Limb (tissue), 2 donors: Measurements from ENCODE around the gene PIGC.
"Not testable (repeated sequence)": the region's sequence is repeated elsewhere in the genome, so short reads cannot be mapped to it uniquely, and the experiment has no call there.

Experiments used
- DNase-seq, 2 donors: peaks; one replicate each; pipeline ENCODE4 v3.0.0-alpha.2; 2016; ENCODE audit errors: extremely low spot score in 2 of 2

PIGC gene

DNA sequence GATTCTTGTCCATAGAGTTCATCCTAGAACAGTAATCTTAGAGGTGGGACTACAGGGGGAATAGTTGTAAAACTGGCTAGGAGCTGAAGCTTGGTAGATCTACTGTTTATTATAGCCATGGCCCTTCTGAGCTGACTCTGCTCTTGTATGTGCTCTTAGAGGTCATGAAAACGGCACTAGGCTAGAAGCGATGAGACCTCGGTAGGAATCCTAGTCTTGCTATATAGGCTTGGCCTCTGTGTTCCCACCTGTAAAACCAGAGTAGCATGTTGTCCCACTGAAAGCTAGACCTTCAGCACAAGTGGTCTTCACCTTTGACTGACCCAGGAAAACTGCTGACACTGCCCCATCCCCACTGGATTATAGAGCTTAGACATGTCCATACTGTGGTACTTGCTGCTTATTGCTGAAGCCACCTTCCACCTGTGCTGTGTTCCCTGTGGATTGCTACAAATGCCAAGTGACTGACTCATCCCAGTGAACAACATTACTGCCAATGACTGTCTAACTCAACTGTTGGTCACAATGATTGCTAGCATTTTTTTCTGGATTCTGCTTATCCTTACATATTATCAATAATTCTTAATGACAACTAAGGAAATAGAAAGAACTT, 23.0 kb upstream of the PIGC start:
- DNase-seq, result no peak

DNA sequence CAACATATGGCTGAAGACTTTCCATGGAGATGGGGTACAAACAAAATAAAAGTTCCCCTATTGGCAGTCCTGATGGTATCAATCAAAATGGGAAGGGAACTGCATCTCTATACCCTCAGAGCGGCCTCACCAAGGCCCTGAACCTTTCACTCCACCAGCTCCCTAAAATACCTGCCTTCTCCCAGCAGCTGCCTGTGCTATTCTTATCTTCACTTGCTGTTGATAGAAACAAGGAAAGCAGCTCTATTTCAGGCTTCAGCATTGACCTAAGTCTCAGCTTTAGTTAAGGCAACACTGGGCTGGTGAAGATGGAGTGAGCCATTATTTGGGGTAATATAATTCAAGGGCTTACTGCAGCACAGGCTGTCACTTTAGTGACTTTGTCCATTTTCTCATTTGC, 21.7 kb upstream of the PIGC start:
- no peak for DNase-seq

DNA sequence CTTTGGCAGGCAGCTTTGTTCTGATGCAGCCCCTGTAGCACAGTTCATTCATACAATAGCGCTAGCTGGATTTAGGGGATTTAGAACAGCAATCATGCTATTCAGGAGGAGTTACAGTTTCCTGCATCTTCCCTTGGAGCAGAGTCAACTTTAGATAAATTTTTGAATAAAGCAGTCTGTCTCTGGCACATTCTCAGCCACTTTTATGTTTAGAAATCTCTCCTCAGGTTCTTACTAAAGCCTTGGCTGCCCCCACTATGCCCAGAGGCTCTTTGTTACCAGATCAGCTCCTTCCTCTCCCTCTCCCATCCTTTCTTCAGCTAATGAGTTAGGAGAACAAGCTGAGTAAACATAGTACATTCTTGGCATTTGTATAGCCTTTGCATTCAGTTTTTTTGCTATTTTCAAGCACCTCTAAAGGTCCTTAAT, 17.0 kb upstream of the PIGC start:
- no peak for DNase-seq

DNA sequence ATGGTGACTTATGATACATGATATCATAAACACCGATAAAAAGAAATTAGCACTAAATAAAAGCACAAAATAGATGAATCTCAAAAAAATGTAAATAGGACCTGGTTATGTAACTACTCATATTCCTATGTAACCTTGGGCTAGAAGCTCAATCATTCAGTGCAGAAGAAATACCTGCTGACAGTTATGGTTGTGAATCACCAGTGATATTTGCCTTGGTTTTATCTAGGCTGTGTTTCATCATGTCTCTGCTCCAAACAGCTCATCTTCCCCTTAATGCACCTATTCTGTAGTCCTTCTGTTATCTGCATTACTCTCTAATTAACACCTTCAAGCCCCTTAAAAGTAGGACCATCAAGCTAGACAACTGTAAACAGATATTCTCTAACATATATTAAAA, 16.3 kb upstream of the PIGC start:
- no peak for DNase-seq

DNA sequence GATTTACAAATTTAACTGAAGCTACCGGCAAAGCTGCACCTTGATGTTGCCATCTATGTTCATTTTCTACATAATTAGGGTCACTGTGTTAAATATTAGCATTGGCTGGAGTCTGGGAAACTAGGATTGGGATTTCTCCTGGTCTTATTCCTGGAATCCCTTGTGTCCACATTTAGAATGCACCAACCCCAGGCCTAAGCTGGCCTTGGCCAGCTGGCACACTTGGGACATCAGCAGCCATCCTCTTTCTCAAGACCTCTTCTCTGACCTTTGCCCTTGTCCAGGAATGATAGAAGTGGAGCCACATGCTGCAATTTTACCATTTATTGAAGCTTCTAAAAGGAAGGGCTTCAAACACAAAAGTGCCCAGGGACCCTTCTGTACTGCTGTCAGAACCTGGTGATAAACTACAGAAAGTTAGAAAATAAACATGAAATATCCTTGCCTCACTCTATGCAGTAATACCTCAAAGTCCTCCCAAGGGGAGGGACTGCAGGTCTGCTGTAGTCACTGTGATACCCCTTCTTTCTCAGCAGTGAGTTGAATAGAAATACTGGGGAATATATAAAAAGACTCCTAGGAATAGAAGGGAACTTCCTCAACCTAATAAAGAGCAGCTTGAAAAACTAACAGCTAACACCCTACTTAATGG, 13.7 kb upstream of the PIGC start:
- DNase-seq, result no peak

DNA sequence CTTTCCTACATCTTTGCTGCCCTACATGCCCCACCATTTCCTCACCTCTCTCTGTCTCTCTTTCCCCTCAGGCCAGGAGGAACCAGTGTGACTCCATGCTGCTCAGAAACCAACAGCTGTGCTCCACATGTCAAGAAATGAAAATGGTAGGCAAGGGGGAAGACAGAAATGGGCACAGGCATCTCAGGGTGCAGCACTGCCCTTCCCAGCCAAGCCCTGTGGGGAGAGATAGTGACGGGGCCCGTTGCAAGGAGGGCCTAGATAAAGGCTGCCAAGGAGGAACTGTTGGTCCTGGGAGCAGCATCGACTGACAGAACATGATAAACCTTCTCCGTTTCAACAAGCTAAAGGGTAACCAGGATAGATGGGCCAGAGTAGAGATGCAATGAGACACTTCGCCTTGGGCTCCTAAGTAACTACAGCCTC, 12.5 kb upstream of the PIGC start:
- DNase-seq, result no peak

DNA sequence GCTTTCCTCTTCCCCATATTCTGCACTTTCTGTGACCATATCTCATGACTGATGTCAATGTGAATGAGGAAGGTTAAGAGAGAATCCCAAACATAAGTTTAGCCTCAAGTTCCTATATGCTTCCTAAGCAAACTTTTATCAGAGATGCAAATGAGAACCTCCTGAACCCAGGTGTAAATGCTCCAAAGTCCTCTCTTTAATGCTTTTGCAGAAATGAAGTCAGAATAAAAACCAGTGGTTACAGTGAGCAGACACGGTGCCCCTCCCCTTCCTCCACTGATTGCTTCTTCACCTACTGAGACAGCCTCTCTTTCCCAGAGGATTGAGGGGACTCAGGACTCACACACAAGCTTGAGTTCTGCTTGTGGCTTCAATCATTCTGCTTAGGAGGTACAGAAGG, 11.6 kb upstream of the PIGC start:
- no peak for DNase-seq

DNA sequence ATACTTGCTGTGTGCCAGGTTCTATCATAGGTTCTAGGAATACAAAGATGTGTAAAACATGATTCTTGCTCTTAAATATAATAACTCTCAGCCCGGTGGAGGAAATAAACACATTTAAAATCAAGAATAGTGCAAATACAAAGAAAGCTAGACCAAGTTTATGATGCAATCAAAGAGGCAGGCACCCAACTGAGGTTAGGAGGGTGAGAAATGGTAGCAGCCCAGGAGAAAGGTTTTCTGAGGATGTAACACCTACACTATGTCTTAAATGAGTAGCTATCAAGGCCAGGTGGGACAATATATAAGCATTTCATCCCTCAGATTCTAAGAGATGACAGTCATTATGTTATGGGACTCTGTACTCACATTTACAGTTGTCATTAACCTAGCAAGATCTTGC, 9.7 kb upstream of the PIGC start:
- DNase-seq, result no peak

DNA sequence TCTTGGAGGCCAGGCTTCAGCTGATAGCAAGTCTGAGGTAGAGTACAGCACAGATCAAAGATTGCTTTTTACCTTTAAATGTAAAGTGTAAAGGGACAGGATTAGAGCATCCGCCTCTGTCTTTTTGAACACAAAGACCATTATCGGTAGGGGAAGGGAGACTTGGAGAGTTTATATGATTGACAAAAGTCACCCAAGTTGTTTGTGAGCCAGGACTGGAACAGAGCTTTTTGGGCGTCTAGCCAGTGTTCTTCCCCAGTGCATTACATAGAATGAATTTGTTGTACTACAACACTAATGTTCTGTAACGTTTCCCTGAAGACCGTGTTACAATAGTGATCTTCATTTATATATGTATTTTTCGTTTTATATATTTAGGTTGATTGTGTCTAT, 9.3 kb upstream of the PIGC start:
- DNase-seq, result no peak

DNA sequence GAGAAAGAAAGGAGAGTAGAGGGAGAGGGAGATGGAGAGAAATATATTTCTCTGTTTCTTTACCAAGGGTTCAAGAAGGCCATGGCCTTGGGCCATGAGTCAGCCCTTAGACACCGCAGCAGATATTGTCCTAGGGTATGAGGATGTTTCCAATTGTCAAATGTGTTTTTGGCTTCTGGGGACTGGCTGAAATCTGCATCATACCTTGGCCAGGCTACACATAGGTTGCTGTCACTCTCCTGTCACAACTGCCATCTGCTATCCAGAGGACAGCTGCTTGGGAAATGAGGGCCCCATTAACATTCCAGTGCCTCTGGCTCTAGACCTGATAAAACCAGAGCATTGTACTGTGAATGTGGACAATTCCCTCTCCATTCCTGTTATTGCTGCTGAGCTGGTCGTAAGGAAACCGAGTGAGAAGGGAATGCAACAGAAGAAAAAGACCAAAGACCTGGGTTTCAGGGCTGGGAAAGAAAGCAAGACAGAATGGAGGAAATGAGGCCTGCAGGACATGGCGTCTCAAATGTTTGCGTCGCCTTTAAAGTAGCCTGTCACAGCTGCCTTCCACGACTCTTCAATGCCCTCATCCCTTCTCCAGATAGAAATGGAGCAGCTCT, 8.8 kb upstream of the PIGC start:
- DNase-seq, result no peak

DNA sequence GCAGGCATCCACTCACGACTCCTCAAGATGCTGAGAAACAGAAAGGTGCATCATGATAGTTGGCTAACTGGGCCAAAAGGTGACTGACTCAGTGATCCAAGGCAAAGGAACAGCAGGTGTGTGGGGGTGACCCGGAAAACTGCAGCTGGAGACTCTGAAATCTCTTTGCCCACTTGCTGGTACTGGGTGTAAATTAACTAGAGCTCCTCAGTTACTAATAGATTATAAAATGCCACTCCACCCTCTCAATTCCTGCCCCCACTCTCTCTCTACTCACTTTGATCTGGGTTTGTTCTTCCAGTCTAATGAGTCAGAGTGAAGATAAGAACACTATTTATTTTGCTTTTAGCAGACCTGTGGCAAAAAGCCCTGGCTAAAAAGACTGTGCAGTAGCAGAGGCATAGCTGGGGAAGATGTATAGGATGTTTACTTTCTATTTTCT, 7.2 kb upstream of the PIGC start:
- DNase-seq, result no peak

DNA sequence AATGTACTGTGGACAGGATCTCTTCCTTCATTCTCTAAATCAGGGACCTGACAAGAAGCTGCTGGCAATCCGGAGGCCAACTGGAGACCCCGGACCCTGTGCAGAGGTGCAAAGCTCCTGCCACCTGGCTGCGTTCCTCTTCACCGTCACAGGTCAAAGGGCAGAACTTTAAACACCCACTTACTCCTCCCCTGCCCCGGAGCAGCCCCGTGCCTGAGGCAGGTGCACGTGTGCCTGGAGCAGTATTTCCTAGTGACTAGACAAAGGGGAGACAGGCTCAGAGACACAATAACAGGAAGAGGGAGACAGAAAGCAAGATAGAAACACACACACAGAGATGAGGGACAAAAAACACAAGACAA, 6.6 kb upstream of the PIGC start:
- DNase-seq, result no peak

DNA sequence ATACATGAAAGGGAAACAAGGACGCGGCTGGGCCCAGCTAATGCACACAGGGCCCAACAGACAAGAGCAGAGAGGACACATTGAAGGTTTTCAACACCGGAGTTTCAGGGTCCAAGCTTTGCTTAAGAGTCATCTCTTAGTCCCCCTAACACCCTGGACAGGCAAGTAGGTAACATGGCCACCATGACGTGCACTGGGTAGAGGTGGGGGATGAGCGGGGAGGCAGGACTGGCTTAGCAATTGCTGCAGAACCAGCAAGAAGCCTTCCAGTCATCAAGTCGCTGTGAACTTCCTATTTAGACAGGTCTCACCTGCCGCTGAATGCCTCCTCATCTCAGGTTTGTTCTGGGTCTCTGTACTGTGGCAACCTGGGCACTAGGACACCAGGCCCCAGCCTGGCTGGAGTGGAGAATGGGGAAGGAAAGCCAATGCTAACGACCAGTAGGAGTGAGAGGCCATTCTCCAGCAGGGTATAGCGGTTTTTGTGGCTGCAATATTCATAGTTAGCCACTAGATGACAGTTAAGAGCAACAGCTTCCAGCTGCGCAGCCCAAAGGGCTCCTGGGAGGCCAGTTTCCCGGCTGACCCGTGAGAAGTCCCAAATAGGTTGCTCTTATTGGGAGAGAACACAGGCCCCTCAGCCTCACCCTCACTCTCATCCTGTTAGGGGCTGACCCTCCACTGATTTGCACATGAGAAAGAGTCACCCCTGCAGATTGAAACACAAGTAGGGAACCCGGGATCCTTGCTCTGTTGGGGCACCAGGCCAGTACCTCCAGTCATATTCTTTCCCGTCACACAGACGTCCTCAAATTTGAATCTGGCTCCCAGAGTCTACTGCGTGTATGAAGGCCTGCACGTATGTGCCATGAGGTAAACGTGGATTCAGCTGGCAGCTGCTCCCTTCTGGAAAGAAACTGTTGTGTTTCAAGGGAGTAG, 6.0 kb upstream of the PIGC start:
- DNase-seq, result peak; percentile 58 to 65

DNA sequence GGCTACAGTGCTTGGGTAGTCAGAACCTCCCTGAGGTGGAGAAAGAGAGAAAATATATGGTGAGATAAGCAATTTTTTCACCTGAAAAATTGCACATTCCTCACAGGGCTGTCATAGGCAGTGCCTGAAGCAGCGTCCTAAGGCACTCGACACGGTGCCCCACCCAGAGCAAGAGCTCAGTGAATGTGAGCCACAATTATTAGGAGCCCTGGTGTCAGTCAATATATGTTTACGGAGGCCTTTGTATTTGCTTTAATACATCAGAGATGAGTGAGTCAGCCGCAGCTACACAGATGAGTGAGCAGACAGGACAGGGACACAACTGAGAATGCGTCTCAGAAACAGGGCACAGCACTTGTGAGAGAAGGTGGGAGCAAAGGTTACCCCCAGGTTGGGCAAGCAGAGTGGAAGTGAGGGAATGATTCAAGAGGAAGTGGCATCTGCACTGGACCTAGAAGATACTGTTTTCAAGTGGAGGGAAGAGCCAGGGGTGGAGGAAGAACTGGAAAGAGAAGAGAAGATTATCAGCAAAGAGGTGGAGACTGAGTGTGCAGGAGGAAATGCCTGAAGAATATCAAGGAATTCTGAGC, 5.2 kb upstream of the PIGC start:
- DNase-seq, result no peak

DNA sequence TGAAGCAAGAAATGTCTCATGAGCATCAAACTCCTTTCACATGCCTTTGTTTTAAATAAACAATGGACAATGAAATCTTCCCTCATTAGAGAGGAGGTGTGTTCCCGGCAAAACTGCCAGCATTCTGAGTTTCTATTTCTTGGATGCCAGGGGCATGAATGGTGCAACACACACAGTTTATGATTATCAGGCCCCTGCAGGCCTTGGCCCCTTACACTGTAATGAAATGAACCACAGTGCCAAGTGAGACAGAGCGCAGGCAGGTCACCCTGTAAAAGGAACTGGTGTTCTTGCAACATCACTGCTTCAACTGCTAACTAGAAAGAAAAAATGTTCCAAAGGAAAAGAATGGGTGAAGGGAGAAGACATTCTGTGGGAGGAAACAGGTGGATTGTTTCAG, 3.8 kb upstream of the PIGC start:
- no peak for DNase-seq

DNA sequence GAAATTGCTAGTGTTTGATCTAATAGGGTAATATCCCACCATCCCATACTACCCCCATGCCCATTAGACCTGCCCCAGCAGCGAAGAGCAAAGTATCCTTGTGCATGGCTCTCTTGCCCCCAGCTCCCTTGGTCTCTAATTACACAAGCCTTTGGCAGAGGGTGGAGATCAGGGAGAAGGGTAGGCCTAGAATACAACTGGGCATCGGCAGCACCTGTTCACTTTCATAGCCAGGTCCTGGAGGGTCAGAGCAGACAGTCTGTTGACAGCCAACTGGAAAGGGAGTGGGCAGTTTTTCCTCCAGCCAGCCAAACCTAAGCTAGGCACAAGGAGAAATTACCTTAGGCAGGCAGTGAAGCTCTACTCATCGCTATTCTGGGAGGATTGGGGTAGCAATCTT, 2.7 kb upstream of the PIGC start:
- DNase-seq, result no peak

DNA sequence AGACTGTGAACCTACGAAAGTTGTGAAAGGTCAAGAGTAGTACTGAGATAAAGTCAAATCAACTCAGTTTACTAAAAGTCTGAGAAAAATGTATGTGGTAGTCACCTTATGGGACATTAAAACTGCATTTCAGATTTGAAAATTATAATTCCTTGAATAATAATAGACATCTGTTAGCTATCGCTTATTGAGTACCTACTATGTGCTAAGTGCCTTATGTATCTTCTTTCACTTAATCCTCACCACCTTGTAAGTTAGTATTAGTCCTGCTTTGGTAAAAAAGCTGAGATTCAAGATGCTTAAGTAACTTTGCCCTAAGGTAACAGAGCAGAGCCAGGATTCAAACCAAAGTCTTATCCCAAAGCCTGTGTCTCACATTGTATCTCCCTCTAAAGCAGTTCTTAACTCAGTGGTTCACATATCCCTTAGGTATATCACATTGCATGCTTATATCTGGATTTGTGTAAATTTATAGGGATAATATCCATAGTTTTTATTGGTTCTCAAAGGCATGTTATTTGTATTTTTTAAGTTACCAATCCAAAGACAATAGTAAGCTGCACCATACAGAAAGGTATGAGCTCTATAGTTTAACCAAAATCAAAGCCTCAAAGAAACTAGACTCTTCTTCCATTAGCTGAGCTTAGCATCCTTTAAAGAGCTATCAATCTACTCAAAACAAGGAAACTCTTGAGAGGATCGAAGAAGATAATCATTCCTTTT, 865 bp downstream of the PIGC start:
- DNase-seq, result no peak

DNA sequence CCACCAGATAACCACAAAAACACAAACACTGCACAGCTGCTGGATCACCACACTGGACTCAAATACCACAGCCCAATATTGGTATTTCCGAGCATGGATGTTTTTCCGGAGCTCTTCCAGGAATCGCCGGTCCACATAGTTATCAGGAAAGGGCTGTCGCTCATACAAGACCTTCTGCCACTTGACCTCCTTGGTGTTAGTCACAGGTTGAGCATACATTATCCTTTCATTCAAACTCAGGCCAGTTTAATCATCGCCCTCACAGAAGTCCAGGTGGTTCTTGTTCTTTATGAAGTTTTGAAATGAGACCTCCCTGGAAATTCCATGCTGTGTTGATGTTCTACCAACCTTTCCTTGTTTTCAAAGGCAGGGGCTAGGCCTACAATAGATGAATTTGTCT, 1.5 kb downstream of the PIGC start:
- no peak for DNase-seq

DNA sequence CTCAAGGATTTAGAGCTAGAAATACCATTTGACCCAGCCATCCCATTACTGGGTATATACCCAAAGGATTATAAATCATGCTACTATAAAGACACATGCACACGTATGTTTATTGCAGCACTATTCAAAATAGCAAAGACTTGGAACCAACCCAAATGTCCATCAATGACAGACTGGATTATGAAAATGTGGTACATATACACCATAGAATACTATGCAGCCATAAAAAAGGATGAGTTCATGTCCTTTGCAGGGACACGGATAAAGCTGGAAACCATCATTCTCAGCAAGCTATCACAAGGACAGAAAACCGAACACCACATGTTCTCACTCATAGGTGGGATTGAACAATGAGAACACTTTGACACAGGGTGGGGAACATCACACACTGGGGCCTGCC, 6.7 kb downstream of the PIGC start:
- not testable (repeated sequence) for DNase-seq

DNA sequence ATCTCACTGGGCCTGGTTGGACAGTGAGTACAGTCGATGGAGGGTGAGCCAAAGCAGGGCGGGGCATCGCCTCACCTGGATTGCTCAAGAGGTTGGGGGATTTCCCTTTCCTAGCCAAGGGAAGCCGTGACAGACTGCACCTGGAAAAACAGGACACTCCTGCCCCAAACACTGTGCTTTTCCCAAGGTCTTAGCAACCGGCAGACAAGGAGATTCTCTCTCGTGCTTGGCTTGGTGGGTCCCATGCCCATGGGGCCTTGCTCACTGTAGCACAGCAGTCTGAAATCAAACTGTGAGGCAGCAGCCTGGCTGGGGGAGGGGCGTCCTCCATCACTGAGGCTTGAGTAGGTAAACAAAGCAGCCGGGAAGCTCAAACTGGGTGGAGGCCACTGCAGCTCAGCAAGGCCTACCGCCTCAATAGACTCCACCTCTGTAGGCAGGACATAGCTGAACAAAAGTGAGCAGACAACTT, 12.1 kb downstream of the PIGC start:
- DNase-seq, result no peak

DNA sequence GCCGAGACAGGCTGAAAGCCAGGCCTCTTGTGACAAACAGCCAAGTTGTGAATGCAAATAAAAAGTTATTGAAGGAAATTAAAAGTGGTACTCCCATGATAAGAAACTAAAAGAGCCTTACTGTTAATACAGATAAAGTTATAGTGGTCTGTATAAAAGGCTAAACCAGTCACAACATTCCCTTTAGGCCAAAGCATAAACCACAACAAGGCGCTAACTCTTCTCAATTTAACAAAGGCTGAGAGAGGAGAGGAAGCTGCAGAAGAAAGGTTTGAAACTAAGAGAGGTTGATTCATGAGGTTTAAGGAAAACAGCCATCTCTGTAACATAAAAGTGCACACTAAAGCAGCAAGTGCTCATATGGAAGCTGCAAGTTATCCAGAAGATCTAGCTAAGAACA, 12.7 kb downstream of the PIGC start:
- no peak for DNase-seq
